ENCODE data around the gene MAD1L1. TPM values are rescaled to one million over a fixed set of nuclear protein-coding genes. Genes with fewer than 3 reads are reported as not detected.
A peak's percentile ranks its signal among the peaks of the same experiment; 100 is the strongest.

Gene MAD1L1
- total RNA-seq, 1 donor from 2014 or later: 32.7 TPM

DNA sequence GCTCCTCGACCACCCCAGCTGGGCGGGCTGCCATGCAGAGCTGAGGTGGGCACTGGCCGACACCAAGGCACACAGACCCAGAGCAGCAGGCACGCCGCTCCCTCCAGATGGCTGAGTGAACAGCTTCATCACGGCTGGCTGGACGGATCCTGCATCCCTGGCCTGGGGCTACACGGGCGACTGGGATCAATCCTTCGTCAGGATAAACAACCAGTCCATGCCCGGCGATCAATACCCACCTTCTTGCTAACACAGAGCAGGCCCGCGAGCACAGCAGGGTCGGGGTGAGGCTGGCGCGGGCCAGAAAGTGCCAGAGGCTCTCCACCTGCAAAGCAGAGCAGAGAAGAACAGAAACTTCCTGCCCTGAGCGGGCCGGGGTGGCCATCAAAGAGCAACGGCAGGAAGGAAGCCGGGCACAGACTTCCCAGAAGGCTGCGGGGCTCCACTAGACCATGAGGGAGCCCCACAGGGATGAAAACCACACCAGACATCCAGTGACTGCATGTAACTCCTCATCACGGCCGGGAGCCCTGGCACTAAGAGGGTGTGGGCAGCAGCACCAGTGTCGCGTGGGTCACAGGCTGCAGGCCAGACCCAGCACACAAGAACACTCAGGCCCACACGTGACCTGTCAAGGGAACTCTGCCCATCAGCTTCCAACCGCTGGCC lies 166.4 kb downstream of the MAD1L1 start:
- H3K4me3 Mint-ChIP-seq (ENCODE audit: unreplicated experiment): no peak overlapping the region
- peaks cover 4% of the 10 kb centered on the region for H3K36me3 Mint-ChIP-seq (ENCODE audit: unreplicated experiment)
- no peak for DNase-seq (ENCODE audit: extremely low spot score, unreplicated experiment)
- TF ChIP-seq, protein P1, sequence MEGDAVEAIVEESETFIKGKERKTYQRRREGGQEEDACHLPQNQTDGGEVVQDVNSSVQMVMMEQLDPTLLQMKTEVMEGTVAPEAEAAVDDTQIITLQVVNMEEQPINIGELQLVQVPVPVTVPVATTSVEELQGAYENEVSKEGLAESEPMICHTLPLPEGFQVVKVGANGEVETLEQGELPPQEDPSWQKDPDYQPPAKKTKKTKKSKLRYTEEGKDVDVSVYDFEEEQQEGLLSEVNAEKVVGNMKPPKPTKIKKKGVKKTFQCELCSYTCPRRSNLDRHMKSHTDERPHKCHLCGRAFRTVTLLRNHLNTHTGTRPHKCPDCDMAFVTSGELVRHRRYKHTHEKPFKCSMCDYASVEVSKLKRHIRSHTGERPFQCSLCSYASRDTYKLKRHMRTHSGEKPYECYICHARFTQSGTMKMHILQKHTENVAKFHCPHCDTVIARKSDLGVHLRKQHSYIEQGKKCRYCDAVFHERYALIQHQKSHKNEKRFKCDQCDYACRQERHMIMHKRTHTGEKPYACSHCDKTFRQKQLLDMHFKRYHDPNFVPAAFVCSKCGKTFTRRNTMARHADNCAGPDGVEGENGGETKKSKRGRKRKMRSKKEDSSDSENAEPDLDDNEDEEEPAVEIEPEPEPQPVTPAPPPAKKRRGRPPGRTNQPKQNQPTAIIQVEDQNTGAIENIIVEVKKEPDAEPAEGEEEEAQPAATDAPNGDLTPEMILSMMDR (IDR thresholded peaks at IDR 0.05): no peak
- H3K27me3 Mint-ChIP-seq (ENCODE audit: unreplicated experiment): no peaks in the 10 kb centered on the region
- peaks cover 22% of the 10 kb centered on the region for H3K4me1 Mint-ChIP-seq (ENCODE audit: unreplicated experiment)
- H3K9me3 Mint-ChIP-seq (ENCODE audit: unreplicated experiment): no peaks in the 10 kb centered on the region
- no peak overlapping the region for H3K27ac Mint-ChIP-seq (ENCODE audit: unreplicated experiment)

DNA sequence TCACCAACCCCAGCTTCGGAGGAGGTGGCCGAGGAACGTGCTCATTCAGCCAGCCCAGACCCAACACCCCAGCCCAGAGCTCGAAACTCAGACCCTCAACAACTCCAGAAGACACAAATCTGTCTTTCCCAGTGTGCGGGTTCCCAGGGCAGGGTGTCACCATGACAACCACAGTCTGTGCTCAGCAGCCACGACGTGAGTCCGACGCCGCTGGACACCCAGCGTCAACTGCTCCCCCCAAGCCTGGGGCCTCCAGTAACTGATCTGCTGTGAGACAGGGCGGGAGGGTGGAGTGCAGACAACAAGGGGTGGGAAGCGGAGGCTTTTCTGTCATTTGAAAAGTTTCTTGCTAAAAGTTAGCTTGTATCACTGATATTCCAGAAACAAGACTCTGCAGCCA lies 167.2 kb downstream of the MAD1L1 start:
- DNase-seq (ENCODE audit: extremely low spot score, unreplicated experiment): no peak
- Mint-ChIP-seq H3K27ac (ENCODE audit: unreplicated experiment) (no peak overlapping the region), H3K36me3 (ENCODE audit: unreplicated experiment) (peaks cover 4% of the 10 kb centered on the region), H3K9me3 (ENCODE audit: unreplicated experiment) (no peaks in the 10 kb centered on the region), H3K27me3 (ENCODE audit: unreplicated experiment) (no peaks in the 10 kb centered on the region), H3K4me1 (ENCODE audit: unreplicated experiment) (peaks cover 22% of the 10 kb centered on the region), H3K4me3 (ENCODE audit: unreplicated experiment) (no peak overlapping the region)
- TF ChIP-seq, protein P1 (IDR thresholded peaks at IDR 0.05): no peak

DNA sequence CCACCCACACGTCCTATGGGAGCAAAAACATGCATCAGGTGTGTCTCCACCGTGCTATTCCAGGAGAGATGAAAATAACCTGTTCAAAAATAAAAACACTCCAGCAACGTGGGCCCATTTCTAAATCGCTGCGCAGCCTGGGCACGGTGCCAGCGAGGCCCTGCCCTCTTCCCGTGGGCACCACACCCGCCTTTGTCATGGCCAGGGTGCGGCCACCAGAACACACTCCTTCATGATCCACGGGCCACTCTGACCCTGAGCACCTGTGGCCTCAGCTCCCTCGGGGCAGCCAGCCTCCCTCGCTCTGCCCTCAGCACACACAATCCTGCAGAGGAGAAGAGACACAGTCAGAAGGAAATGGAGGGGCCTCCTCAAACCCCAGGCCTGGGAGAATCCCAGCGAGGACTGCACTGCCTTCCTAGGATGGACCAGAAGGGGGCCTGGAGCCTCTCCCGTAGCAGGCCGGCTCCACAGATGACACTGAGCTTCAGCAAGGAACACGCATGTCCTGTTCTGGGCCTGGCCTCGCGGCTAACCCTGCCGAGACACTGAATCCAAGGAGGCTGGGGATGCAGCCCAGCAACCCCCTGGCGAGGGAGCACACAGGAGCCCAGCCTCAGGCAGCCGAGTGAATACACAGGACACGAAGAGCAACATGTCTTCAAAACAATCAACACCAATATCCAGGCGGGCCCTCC lies 169.0 kb downstream of the MAD1L1 start:
- Mint-ChIP-seq H3K9me3 (ENCODE audit: unreplicated experiment) (no peaks in the 10 kb centered on the region), H3K4me3 (ENCODE audit: unreplicated experiment) (no peak overlapping the region), H3K27ac (ENCODE audit: unreplicated experiment) (no peak overlapping the region), H3K4me1 (ENCODE audit: unreplicated experiment) (peaks cover 7% of the 10 kb centered on the region), H3K36me3 (ENCODE audit: unreplicated experiment) (peaks cover 4% of the 10 kb centered on the region), H3K27me3 (ENCODE audit: unreplicated experiment) (no peaks in the 10 kb centered on the region)
- no peak for DNase-seq (ENCODE audit: extremely low spot score, unreplicated experiment)
- TF ChIP-seq, protein P1 (IDR thresholded peaks at IDR 0.05): peak; percentile 11

- Mint-ChIP-seq H3K4me1 (ENCODE audit: unreplicated experiment) (peaks cover 2% of the 10 kb centered on the region), H3K27me3 (ENCODE audit: unreplicated experiment) (no peaks in the 10 kb centered on the region), H3K9me3 (ENCODE audit: unreplicated experiment) (no peaks in the 10 kb centered on the region), H3K36me3 (ENCODE audit: unreplicated experiment) (peaks cover 3% of the 10 kb centered on the region), H3K27ac (ENCODE audit: unreplicated experiment) (no peak overlapping the region), H3K4me3 (ENCODE audit: unreplicated experiment) (no peak overlapping the region)
- DNase-seq (ENCODE audit: extremely low spot score, unreplicated experiment): no peak
- TF ChIP-seq, protein P1 (IDR thresholded peaks at IDR 0.05): no peak
These were observed 170.1 kb downstream of the MAD1L1 start for GRCh38 chr7:2062648-2063047.

GRCh38 chr7:2060701-2061100 lies 172.0 kb downstream of the MAD1L1 start:
- Mint-ChIP-seq H3K4me1 (ENCODE audit: unreplicated experiment) (peaks cover 8% of the 10 kb centered on the region), H3K36me3 (ENCODE audit: unreplicated experiment) (peaks cover 2% of the 10 kb centered on the region), H3K9me3 (ENCODE audit: unreplicated experiment) (no peaks in the 10 kb centered on the region), H3K27ac (ENCODE audit: unreplicated experiment) (no peak overlapping the region), H3K27me3 (ENCODE audit: unreplicated experiment) (no peaks in the 10 kb centered on the region), H3K4me3 (ENCODE audit: unreplicated experiment) (no peak overlapping the region)
- no peak for DNase-seq (ENCODE audit: extremely low spot score, unreplicated experiment)
- TF ChIP-seq, protein P1 (IDR thresholded peaks at IDR 0.05): no peak

Measured in osteocyte (in vitro differentiated cells).